ENCODE measurements around the gene IL17RD. TPM values are rescaled to one million over a fixed set of nuclear protein-coding genes. Genes with fewer than 3 reads are reported as not detected.

IL17RD gene
- total RNA-seq, 1 donor from 2014 or later: not detected

GRCh38 chr3:57110798-57111197 lies 54.4 kb downstream of the IL17RD start:
- no peaks in the 10 kb centered on the region for H3K4me1 Mint-ChIP-seq
- no peak for DNase-seq
- ChIA-PET CTCF (interaction anchor here (0.9 to 1.3 kb wide), 3 partner anchors 15 to 115 kb away, joined by 3 to 4 read pairs (median 4); no protein-coding TSS in a partner anchor), POLR2A (no interaction called here)
- no peak overlapping the region for H3K4me3 Mint-ChIP-seq
- intact Hi-C loops (cut with micrococcal nuclease): no loop called here
- no peak for TF ChIP-seq CTCF (IDR thresholded peaks at IDR 0.05)
- no peaks in the 10 kb centered on the region for H3K36me3 Mint-ChIP-seq (ENCODE audit: low read depth)
- no peak overlapping the region for H3K27ac Mint-ChIP-seq
- ATAC-seq (ENCODE audit: low read depth): no peak
- H3K27me3 Mint-ChIP-seq: peaks cover 10% of the 10 kb centered on the region
- H3K9me3 Mint-ChIP-seq: no peaks in the 10 kb centered on the region

GRCh38 chr3:57110214-57110613 lies 54.9 kb downstream of the IL17RD start:
- DNase-seq (no peak), ATAC-seq (ENCODE audit: low read depth) (no peak)
- peaks cover 10% of the 10 kb centered on the region for H3K27me3 Mint-ChIP-seq
- no peaks in the 10 kb centered on the region for H3K9me3 Mint-ChIP-seq
- ChIA-PET CTCF (interaction anchor here (0.9 to 1.3 kb wide), 3 partner anchors 14 to 115 kb away, joined by 3 to 4 read pairs (median 4); no protein-coding TSS in a partner anchor), POLR2A (no interaction called here)
- no peaks in the 10 kb centered on the region for H3K36me3 Mint-ChIP-seq (ENCODE audit: low read depth)
- intact Hi-C loops (cut with micrococcal nuclease): no loop called here
- no peak overlapping the region for H3K27ac Mint-ChIP-seq
- no peaks in the 10 kb centered on the region for H3K4me1 Mint-ChIP-seq
- no peak for TF ChIP-seq CTCF (IDR thresholded peaks at IDR 0.05)
- no peak overlapping the region for H3K4me3 Mint-ChIP-seq

GRCh38 chr3:57109437-57110199 lies 55.5 kb downstream of the IL17RD start:
- Mint-ChIP-seq H3K27me3 (peaks cover 10% of the 10 kb centered on the region), H3K9me3 (no peaks in the 10 kb centered on the region), H3K36me3 (ENCODE audit: low read depth) (no peaks in the 10 kb centered on the region), H3K4me3 (no peak overlapping the region), H3K27ac (no peak overlapping the region), H3K4me1 (no peaks in the 10 kb centered on the region)
- intact Hi-C loops (cut with micrococcal nuclease): no loop called here
- ATAC-seq (ENCODE audit: low read depth): no peak
- DNase-seq: no peak
- no peak for TF ChIP-seq CTCF (IDR thresholded peaks at IDR 0.05)
- POLR2A ChIA-PET: no interaction called here
- CTCF ChIA-PET: no interaction called here

- DNase-seq (no peak), ATAC-seq (ENCODE audit: low read depth) (no peak)
- no peak overlapping the region for H3K27ac Mint-ChIP-seq
- no peaks in the 10 kb centered on the region for H3K4me1 Mint-ChIP-seq
- ChIA-PET CTCF (no interaction called here), POLR2A (no interaction called here)
- H3K27me3 Mint-ChIP-seq: peaks cover 6% of the 10 kb centered on the region
- no peaks in the 10 kb centered on the region for H3K9me3 Mint-ChIP-seq
- intact Hi-C loops (cut with micrococcal nuclease): no loop called here
- no peak for TF ChIP-seq CTCF (IDR thresholded peaks at IDR 0.05)
- H3K4me3 Mint-ChIP-seq: no peak overlapping the region
- no peaks in the 10 kb centered on the region for H3K36me3 Mint-ChIP-seq (ENCODE audit: low read depth)
These were observed 56.5 kb downstream of the IL17RD start for GRCh38 chr3:57108684-57109083.

- ChIA-PET CTCF (interaction anchor here (0.6 to 1.3 kb wide), 2 partner anchors 11 to 753 kb away, joined by 3 read pairs; no protein-coding TSS in a partner anchor), POLR2A (no interaction called here)
- H3K27ac Mint-ChIP-seq: no peak overlapping the region
- DNase-seq (no peak), ATAC-seq (ENCODE audit: low read depth) (no peak)
- intact Hi-C loops (cut with micrococcal nuclease): no loop called here
- no peak overlapping the region for H3K4me3 Mint-ChIP-seq
- no peak for TF ChIP-seq CTCF (IDR thresholded peaks at IDR 0.05)
- H3K4me1 Mint-ChIP-seq: no peaks in the 10 kb centered on the region
- H3K36me3 Mint-ChIP-seq (ENCODE audit: low read depth): no peaks in the 10 kb centered on the region
- peaks cover 5% of the 10 kb centered on the region for H3K27me3 Mint-ChIP-seq
- H3K9me3 Mint-ChIP-seq: no peaks in the 10 kb centered on the region
These were observed 59.6 kb downstream of the IL17RD start for GRCh38 chr3:57105585-57105984.

Measured in activated B cell treated with CpG ODN at 0.5 μM for 24 hours (primary cell).